Measurements from ENCODE around the gene FOXA2.

GRCh38 chr20:22560817-22561216 is 23.6 kb downstream of the FOXA2 start:
- TF ChIP-seq EZH2phosphoT487 (IDR thresholded peaks at IDR 0.05; ENCODE audit: borderline replicate concordance, low read length) = no peak
- TF ChIP-seq, protein P1, sequence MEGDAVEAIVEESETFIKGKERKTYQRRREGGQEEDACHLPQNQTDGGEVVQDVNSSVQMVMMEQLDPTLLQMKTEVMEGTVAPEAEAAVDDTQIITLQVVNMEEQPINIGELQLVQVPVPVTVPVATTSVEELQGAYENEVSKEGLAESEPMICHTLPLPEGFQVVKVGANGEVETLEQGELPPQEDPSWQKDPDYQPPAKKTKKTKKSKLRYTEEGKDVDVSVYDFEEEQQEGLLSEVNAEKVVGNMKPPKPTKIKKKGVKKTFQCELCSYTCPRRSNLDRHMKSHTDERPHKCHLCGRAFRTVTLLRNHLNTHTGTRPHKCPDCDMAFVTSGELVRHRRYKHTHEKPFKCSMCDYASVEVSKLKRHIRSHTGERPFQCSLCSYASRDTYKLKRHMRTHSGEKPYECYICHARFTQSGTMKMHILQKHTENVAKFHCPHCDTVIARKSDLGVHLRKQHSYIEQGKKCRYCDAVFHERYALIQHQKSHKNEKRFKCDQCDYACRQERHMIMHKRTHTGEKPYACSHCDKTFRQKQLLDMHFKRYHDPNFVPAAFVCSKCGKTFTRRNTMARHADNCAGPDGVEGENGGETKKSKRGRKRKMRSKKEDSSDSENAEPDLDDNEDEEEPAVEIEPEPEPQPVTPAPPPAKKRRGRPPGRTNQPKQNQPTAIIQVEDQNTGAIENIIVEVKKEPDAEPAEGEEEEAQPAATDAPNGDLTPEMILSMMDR (IDR thresholded peaks at IDR 0.05; ENCODE audit: low read depth, low read length, poor library complexity, severe bottlenecking) = no peak

Measured in DOHH2 (cell line).